H9 (cell line): ENCODE results near the gene SPRR1A. TPM values are rescaled to one million over a fixed set of nuclear protein-coding genes. Genes with fewer than 3 reads are reported as not detected.

Experiments
- DNase-seq: peaks from one replicate; pipeline ENCODE4 v3.0.0-alpha.2; 2017
- H2AFZ ChIP-seq: one replicate; pipeline ENCODE4 v1.6.1; 2013; ENCODE audit warnings: mild to moderate bottlenecking, low read length, control low read depth, moderate library complexity
- H2AK5ac ChIP-seq: 2 replicates; pipeline ENCODE4 v1.6.1; 2013; ENCODE audit warnings: low read length, control low read depth, mixed read lengths; ENCODE audit not compliant: insufficient read length
- H2BK120ac ChIP-seq: one replicate; pipeline ENCODE4 v1.6.1; 2013; ENCODE audit warnings: low read depth, mild to moderate bottlenecking, low read length, control low read depth, inconsistent platforms; ENCODE audit not compliant: poor library complexity, severe bottlenecking
- H2BK12ac ChIP-seq: 2 replicates; pipeline ENCODE4 v1.6.1; 2013; ENCODE audit warnings: low read length, control low read depth, mixed read lengths, low read depth; ENCODE audit not compliant: insufficient read length
- H2BK15ac ChIP-seq: 2 replicates; pipeline ENCODE4 v1.6.1; 2013; ENCODE audit warnings: low read depth, low read length, control low read depth
- H2BK20ac ChIP-seq: one replicate; pipeline ENCODE4 v1.6.1; 2013; ENCODE audit warnings: low read depth, mild to moderate bottlenecking, low read length, control low read depth, inconsistent platforms; ENCODE audit not compliant: poor library complexity, severe bottlenecking
- H2BK5ac ChIP-seq: 2 replicates; pipeline ENCODE4 v1.6.1; 2013; ENCODE audit warnings: low read length, control low read depth, mixed read lengths; ENCODE audit not compliant: insufficient read length
- H3K14ac ChIP-seq: 2 replicates; pipeline ENCODE4 v1.6.1; 2013; ENCODE audit warnings: low read length, control low read depth; ENCODE audit not compliant: insufficient read depth
- H3K18ac ChIP-seq: 2 replicates; pipeline ENCODE4 v1.6.1; 2013; ENCODE audit warnings: low read depth, mild to moderate bottlenecking, mixed read lengths, low read length, control low read depth; ENCODE audit not compliant: insufficient read length
- H3K23ac ChIP-seq: 2 replicates; pipeline ENCODE4 v1.6.1; 2013; ENCODE audit warnings: low read length, control low read depth, mixed read lengths, low read depth; ENCODE audit not compliant: insufficient read length
- H3K23me2 ChIP-seq: 2 replicates; pipeline ENCODE4 v1.6.1; 2013; ENCODE audit warnings: low read depth, mild to moderate bottlenecking, mixed read lengths, low read length, control low read depth; ENCODE audit not compliant: insufficient read length, poor library complexity, severe bottlenecking
- H3K27ac ChIP-seq: 2 replicates; pipeline ENCODE4 v1.5.1; 2013; ENCODE audit warnings: low read length, control low read depth, mixed read lengths, low read depth; ENCODE audit not compliant: insufficient read length
- H3K27me3 ChIP-seq: 2 replicates; pipeline ENCODE4 v1.6.1; 2013; ENCODE audit warnings: low read length, control low read depth, inconsistent platforms; ENCODE audit not compliant: insufficient read depth
- H3K4ac ChIP-seq: 2 replicates; pipeline ENCODE4 v1.6.1; 2013; ENCODE audit warnings: low read depth, mild to moderate bottlenecking, control low read depth, inconsistent platforms, low read length, moderate library complexity
- H3K4me1 ChIP-seq: 2 replicates; pipeline ENCODE4 v1.6.1; 2013; ENCODE audit warnings: low read length, control low read depth, inconsistent platforms; ENCODE audit not compliant: insufficient read depth
- H3K4me2 ChIP-seq: 2 replicates; pipeline ENCODE4 v1.6.1; 2013; ENCODE audit warnings: low read length, control low read depth, mixed read lengths; ENCODE audit not compliant: insufficient read length, insufficient read depth
- H3K56ac ChIP-seq: 2 replicates; pipeline ENCODE4 v1.6.1; 2013; ENCODE audit warnings: low read depth, mild to moderate bottlenecking, mixed read lengths, low read length, control low read depth; ENCODE audit not compliant: insufficient read length
- H3K79me1 ChIP-seq: 2 replicates; pipeline ENCODE4 v1.6.1; 2013; ENCODE audit warnings: low read depth, mild to moderate bottlenecking, moderate library complexity, low read length, control low read depth, inconsistent platforms; ENCODE audit not compliant: insufficient read depth, poor library complexity, severe bottlenecking
- H3K79me2 ChIP-seq: 2 replicates; pipeline ENCODE4 v1.6.1; 2013; ENCODE audit warnings: low read length, control low read depth, inconsistent platforms; ENCODE audit not compliant: insufficient read depth
- H3K9ac ChIP-seq: 2 replicates; pipeline ENCODE4 v1.6.1; 2013; ENCODE audit warnings: low read length, control low read depth, mixed read lengths; ENCODE audit not compliant: insufficient read length; ENCODE audit errors: extremely low read depth
- H3K9me3 ChIP-seq: one replicate; pipeline ENCODE4 v1.6.1; 2013; ENCODE audit warnings: low read depth, low read length, inconsistent platforms; ENCODE audit not compliant: control insufficient read depth
- H3T11ph ChIP-seq: one replicate; pipeline ENCODE4 v1.6.1; 2013; ENCODE audit warnings: mild to moderate bottlenecking, low read length, control low read depth, inconsistent platforms
- H4K20me1 ChIP-seq: one replicate; pipeline ENCODE4 v1.6.1; 2013; ENCODE audit not compliant: control insufficient read depth, insufficient read length, insufficient read depth
- H4K5ac ChIP-seq: 2 replicates; pipeline ENCODE4 v1.6.1; 2013; ENCODE audit warnings: low read depth, mild to moderate bottlenecking, mixed read lengths, low read length, control low read depth; ENCODE audit not compliant: insufficient read length
- H4K8ac ChIP-seq: replicated peaks from 2 replicates; pipeline ENCODE4 v1.6.1; 2013; ENCODE audit warnings: low read length, control low read depth, mixed read lengths, low read depth; ENCODE audit not compliant: insufficient read length
- H4K91ac ChIP-seq: 2 replicates; pipeline ENCODE4 v1.6.1; 2013; ENCODE audit warnings: low read depth, mild to moderate bottlenecking, moderate library complexity, mixed read lengths, low read length, control low read depth; ENCODE audit not compliant: insufficient read length
- H3K27ac Mint-ChIP-seq, 3 experiments: 2 replicates in 2 of 3; 3 replicates in 1 of 3; pipeline ENCODE4 v1.8.0; 2020 to 2021; ENCODE audit warnings: mixed read lengths in 3 of 3, mild to moderate bottlenecking in 1 of 3, moderate library complexity in 1 of 3
- H3K27me3 Mint-ChIP-seq: 2 replicates; pipeline ENCODE4 v1.8.0; 2021; ENCODE audit warnings: low read depth, mild to moderate bottlenecking, moderate library complexity, mixed read lengths
- H3K36me3 Mint-ChIP-seq, 3 experiments: 2 replicates in 2 of 3; 3 replicates in 1 of 3; pipeline ENCODE4 v1.8.0; 2020 to 2021; ENCODE audit warnings: low read depth in 3 of 3, mixed read lengths in 3 of 3; ENCODE audit not compliant: insufficient read depth in 1 of 3
- H3K4me1 Mint-ChIP-seq, 2 experiments: 2 replicates each; pipeline ENCODE4 v1.8.0; 2020; ENCODE audit warnings: mixed read lengths in 2 of 2
- H3K4me3 Mint-ChIP-seq, 2 experiments: 2 replicates in 1 of 2; 3 replicates in 1 of 2; pipeline ENCODE4 v1.8.0; 2020 to 2021; ENCODE audit warnings: mild to moderate bottlenecking in 2 of 2, mixed read lengths in 2 of 2, moderate library complexity in 1 of 2
- H3K9me3 Mint-ChIP-seq, 2 experiments: 2 replicates in 1 of 2; 3 replicates in 1 of 2; pipeline ENCODE4 v1.8.0; 2020; ENCODE audit warnings: mild to moderate bottlenecking in 2 of 2, mixed read lengths in 2 of 2, moderate library complexity in 1 of 2
- WGBS: extraction: QIAGEN DNeasy Blood & Tissue Kit; methylation state at CpG from one replicate; pipeline ENCODE4 v1.1.7; 2013; ENCODE audit warnings: missing lambda C conversion rate, low lambda C conversion rate, mixed read lengths; ENCODE audit not compliant: insufficient read length; ENCODE audit errors: extremely low coverage; 5-methylcytosine and 5-hydroxymethylcytosine counted together
- total RNA-seq: library from RNA; stranded (reverse); gene quantifications from 2 replicates; pipeline ENCODE4 v1.2.1, GENCODE V29; 2021
- TF ChIP-seq, protein P1 (sequence below): fragments of 200-600 bp; sonication (generic); conservative IDR thresholded peaks from 3 replicates; pipeline ENCODE4 v1.8.0; 2021; ENCODE audit warnings: antibody characterized with exemption, mild to moderate bottlenecking

Gene SPRR1A
- total RNA-seq, 1 experiment from 2014 or later: not detected

DNA sequence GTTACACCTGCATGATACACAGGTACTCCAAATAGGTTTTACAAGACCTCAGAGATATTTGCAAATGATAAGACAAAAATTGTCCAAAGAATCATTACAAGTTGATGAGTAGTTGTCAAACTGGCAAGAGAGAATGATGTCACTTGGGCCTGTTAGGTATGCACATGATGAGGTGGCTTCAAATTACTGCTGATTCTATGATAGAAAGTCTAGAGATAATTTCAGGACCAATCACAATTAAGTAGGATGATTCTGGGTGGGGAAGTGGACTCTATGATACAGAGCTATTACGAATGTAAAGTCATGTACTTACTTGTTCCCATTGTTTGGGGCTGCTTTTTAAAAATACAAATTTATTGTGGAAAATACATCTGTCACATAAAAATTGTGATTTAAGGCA lies 41.9 kb downstream of the SPRR1A start:
- Histone ChIP-seq H2AFZ (no peak overlapping the region), H2BK12ac (no peak overlapping the region), H2BK120ac (no peak overlapping the region), H3K4me1 (peaks cover 4% of the 10 kb centered on the region; the same call in 1 of the 2 replicates), H3K23me2 (no peaks in the 10 kb centered on the region), H3K56ac (no peak overlapping the region), H2AK5ac (no peak overlapping the region), H3K23ac (no peak overlapping the region), H3T11ph (no peak overlapping the region), H3K18ac (no peak overlapping the region), H3K79me2 (no peaks in the 10 kb centered on the region), H4K8ac (no peak overlapping the region), H3K27me3 (no peaks in the 10 kb centered on the region), H3K4ac (no peak overlapping the region), H3K79me1 (no peaks in the 10 kb centered on the region), H3K27ac (no peak overlapping the region), H2BK20ac (no peak overlapping the region), H2BK5ac (no peak overlapping the region), H4K20me1 (no peaks in the 10 kb centered on the region), H2BK15ac (no peak overlapping the region), H4K5ac (no peak overlapping the region), H3K9me3 (no peaks in the 10 kb centered on the region), H3K9ac (no peak overlapping the region), H3K4me2 (no peak overlapping the region), H3K14ac (no peak overlapping the region), H4K91ac (no peak overlapping the region)
- Mint-ChIP-seq H3K4me3 (no peak overlapping the region), H3K27me3 (no peaks in the 10 kb centered on the region), H3K9me3 (peaks cover 0 to 3% of the 10 kb centered on the region in 2 experiments; a peak in 3 of 5 replicates), H3K4me1 (peaks cover 11 to 23% of the 10 kb centered on the region in 2 experiments), H3K27ac (no peak overlapping the region), H3K36me3 (no peaks in the 10 kb centered on the region; a peak in 1 of 7 replicates)
- no CpG with 5 or more reads among the region's 1 CpG for WGBS
- DNase-seq: no peak
- TF ChIP-seq, protein P1, sequence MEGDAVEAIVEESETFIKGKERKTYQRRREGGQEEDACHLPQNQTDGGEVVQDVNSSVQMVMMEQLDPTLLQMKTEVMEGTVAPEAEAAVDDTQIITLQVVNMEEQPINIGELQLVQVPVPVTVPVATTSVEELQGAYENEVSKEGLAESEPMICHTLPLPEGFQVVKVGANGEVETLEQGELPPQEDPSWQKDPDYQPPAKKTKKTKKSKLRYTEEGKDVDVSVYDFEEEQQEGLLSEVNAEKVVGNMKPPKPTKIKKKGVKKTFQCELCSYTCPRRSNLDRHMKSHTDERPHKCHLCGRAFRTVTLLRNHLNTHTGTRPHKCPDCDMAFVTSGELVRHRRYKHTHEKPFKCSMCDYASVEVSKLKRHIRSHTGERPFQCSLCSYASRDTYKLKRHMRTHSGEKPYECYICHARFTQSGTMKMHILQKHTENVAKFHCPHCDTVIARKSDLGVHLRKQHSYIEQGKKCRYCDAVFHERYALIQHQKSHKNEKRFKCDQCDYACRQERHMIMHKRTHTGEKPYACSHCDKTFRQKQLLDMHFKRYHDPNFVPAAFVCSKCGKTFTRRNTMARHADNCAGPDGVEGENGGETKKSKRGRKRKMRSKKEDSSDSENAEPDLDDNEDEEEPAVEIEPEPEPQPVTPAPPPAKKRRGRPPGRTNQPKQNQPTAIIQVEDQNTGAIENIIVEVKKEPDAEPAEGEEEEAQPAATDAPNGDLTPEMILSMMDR: no peak
